GM21360 (cell line): ENCODE results near the gene DPH1.

Source experiments
- ATAC-seq: cut with Tn5 transposase; IDR thresholded peaks from one replicate; pipeline ENCODE4 v1.9.1; 2021; ENCODE audit warnings: mild to moderate bottlenecking, moderate library complexity; ENCODE audit not compliant: unreplicated experiment

Gene DPH1

GRCh38 chr17:2075336-2076086 lies 45.6 kb downstream of the DPH1 start:
- no peak for ATAC-seq

- no peak for ATAC-seq
Observed at GRCh38 chr17:2076087-2076984, 46.4 kb downstream of the DPH1 start.

GRCh38 chr17:2077040-2077439 lies 47.1 kb downstream of the DPH1 start:
- ATAC-seq, result no peak

GRCh38 chr17:2081564-2081963 lies 51.6 kb downstream of the DPH1 start:
- ATAC-seq, result no peak

- no peak for ATAC-seq
Observed at GRCh38 chr17:2082003-2082781, 52.2 kb downstream of the DPH1 start.

GRCh38 chr17:2083613-2084035 lies 53.7 kb downstream of the DPH1 start:
- no peak for ATAC-seq

- no peak for ATAC-seq
Observed at GRCh38 chr17:2084036-2084765, 54.2 kb downstream of the DPH1 start.

- ATAC-seq, result no peak
Observed at GRCh38 chr17:2084766-2085647, 55.1 kb downstream of the DPH1 start.

- ATAC-seq, result no peak
Observed at GRCh38 chr17:2085648-2085949, 55.6 kb downstream of the DPH1 start.

GRCh38 chr17:2086306-2086705 lies 56.4 kb downstream of the DPH1 start:
- no peak for ATAC-seq

GRCh38 chr17:2087597-2088211 lies 57.8 kb downstream of the DPH1 start:
- no peak for ATAC-seq

GRCh38 chr17:2089021-2089422 lies 59.1 kb downstream of the DPH1 start:
- peak; percentile 15 for ATAC-seq

- ATAC-seq, result no peak
Observed at GRCh38 chr17:2090210-2090641, 60.3 kb downstream of the DPH1 start.

GRCh38 chr17:2090804-2091534 lies 61.0 kb downstream of the DPH1 start:
- ATAC-seq, result no peak

GRCh38 chr17:2092253-2092652 lies 62.3 kb downstream of the DPH1 start:
- no peak for ATAC-seq

GRCh38 chr17:2093349-2093748 lies 63.4 kb downstream of the DPH1 start:
- ATAC-seq, result no peak
